Measurements from ENCODE around the gene LRP1B.

LRP1B gene

DNA sequence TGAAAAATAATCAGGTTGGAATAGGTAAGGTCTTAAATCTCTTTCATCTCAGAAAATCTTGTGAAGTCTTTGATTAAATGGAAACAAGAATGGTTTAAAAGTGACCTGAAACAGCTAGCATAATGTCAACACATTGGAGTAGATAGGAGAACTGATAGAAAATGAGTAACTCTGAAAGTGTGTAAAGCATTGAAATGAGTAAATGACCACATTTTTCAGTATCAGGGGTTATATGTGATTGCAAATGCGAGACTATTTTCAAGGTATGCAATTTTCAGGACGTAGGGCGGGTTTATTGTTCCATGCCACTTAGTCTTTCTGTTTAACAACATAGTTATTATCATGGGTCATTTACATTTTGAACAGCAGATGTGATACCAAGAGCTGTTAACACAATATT, 1383.2 kb downstream of the LRP1B start:
- TF ChIP-seq, protein P1, sequence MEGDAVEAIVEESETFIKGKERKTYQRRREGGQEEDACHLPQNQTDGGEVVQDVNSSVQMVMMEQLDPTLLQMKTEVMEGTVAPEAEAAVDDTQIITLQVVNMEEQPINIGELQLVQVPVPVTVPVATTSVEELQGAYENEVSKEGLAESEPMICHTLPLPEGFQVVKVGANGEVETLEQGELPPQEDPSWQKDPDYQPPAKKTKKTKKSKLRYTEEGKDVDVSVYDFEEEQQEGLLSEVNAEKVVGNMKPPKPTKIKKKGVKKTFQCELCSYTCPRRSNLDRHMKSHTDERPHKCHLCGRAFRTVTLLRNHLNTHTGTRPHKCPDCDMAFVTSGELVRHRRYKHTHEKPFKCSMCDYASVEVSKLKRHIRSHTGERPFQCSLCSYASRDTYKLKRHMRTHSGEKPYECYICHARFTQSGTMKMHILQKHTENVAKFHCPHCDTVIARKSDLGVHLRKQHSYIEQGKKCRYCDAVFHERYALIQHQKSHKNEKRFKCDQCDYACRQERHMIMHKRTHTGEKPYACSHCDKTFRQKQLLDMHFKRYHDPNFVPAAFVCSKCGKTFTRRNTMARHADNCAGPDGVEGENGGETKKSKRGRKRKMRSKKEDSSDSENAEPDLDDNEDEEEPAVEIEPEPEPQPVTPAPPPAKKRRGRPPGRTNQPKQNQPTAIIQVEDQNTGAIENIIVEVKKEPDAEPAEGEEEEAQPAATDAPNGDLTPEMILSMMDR (IDR thresholded peaks at IDR 0.05; ENCODE audit: low read depth, low read length): no peak
- DNase-seq (ENCODE audit: extremely low read depth, low read depth): no peak

DNA sequence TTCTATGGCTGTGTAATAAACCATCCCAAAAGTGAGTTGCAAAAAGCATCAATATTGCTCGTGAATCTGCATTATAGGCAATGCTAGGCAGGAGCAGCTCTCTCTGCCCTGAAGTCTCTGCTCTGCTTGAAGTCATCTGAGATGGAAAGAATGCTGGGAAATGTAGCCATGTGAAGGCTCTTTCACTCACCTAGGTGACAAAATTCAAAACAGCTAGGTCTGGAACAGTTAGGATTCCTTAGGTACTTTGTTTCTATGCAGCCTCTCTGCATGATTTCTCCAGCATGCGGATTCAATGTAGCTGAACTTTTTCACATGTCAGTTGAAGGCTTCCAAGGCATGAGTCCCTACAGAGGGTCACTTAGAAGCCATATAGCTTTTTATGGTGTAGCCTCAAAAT, 1383.7 kb downstream of the LRP1B start:
- no peak for DNase-seq (ENCODE audit: extremely low read depth, low read depth)
- TF ChIP-seq, protein P1 (IDR thresholded peaks at IDR 0.05; ENCODE audit: low read depth, low read length): no peak

DNA sequence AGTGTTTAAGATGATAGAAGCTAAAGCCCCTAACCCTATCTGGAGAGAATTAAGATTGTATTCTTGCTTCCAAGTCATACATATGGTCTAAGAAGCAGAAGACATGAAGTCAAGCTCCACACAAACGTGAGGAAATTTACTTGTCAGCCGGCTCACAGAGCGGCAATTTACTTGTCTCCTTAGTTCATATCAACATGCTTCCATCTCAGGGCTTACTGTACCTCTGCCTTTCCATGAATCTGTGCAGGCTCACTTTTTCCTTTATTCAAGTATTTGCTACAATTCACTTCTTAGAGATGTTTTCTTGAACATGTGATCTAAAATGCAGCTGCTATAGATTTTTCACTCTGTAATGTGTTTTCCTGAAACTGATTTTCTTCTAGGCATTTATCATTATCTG, 1386.4 kb downstream of the LRP1B start:
- TF ChIP-seq, protein P1 (IDR thresholded peaks at IDR 0.05; ENCODE audit: low read depth, low read length): no peak
- DNase-seq (ENCODE audit: extremely low read depth, low read depth): no peak

DNA sequence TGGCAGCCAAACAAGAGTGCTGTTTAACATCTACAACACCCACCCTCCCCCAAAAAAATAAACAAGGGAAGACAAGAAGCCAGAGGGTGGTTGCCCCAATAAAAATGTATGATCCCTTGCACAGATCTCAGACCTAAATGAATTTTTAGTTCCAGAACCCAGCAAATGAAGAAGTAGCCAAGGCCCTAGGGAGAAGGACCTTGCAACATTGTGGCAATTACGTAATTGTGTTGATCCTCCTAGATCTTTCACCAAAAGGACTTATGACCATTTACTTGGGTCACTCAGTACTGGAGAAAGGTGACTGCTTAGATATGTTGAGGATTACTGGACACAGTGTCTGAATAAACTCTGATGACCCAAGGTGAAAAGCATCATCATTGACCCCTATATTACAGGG, 1393.8 kb downstream of the LRP1B start:
- TF ChIP-seq, protein P1 (IDR thresholded peaks at IDR 0.05; ENCODE audit: low read depth, low read length): no peak
- no peak for DNase-seq (ENCODE audit: extremely low read depth, low read depth)

DNA sequence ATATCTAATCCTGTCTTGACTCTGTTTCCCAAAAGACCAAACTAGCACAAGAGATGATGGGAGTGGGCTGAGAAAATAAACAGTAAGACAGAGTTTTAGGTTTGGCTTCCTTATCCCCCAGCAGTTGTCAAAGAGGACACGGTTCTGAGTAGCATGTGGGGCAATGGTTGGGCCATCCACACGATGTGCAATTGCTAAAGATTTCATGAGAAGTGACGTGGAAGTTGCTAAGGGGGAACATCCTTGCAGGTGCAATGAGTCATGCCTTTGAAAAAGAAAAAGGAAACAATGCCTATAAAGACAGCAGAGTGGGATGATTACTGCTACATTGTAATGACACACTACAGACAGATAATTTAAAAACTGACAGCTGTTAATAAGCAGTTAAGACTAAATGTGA, 1395.8 kb downstream of the LRP1B start:
- DNase-seq (ENCODE audit: extremely low read depth, low read depth): no peak

GRCh38 chr2:140718999-140719398, 1411.8 kb downstream of the LRP1B start:
- TF ChIP-seq, protein P1 (IDR thresholded peaks at IDR 0.05; ENCODE audit: low read depth, low read length): no peak
- no peak for DNase-seq (ENCODE audit: extremely low read depth, low read depth)

More for the DNA sequence above, 1395.8 kb downstream of the LRP1B start:
- TF ChIP-seq, protein P1 (IDR thresholded peaks at IDR 0.05; ENCODE audit: low read depth, low read length): no peak

DNA sequence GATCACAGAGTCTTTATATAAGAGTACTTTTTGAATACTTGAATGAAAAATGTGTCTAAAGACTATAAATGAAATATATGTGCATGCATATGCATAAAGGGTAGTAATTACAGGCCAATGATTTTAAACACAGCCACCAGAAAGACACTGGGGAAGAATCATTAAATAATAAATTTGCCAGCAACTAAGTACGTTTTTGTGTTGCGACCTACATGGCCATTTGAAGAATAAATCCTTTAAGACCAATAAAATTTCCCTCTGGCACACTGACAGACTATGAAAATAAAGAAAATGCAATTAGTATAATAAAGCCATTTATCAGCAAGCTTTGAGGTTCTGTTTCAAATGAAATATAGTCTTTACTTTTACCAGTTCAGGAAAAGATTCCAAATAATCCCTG, 1413.3 kb downstream of the LRP1B start:
- DNase-seq (ENCODE audit: extremely low read depth, low read depth): no peak
- TF ChIP-seq, protein P1 (IDR thresholded peaks at IDR 0.05; ENCODE audit: low read depth, low read length): no peak

Measured in AG09319 (cell line).